ENCODE results near the gene RFESD.

GRCh38 chr5:95689680-95690079 lies 43.1 kb downstream of the RFESD start:
- TF ChIP-seq, protein P1, sequence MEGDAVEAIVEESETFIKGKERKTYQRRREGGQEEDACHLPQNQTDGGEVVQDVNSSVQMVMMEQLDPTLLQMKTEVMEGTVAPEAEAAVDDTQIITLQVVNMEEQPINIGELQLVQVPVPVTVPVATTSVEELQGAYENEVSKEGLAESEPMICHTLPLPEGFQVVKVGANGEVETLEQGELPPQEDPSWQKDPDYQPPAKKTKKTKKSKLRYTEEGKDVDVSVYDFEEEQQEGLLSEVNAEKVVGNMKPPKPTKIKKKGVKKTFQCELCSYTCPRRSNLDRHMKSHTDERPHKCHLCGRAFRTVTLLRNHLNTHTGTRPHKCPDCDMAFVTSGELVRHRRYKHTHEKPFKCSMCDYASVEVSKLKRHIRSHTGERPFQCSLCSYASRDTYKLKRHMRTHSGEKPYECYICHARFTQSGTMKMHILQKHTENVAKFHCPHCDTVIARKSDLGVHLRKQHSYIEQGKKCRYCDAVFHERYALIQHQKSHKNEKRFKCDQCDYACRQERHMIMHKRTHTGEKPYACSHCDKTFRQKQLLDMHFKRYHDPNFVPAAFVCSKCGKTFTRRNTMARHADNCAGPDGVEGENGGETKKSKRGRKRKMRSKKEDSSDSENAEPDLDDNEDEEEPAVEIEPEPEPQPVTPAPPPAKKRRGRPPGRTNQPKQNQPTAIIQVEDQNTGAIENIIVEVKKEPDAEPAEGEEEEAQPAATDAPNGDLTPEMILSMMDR (IDR thresholded peaks at IDR 0.05): no peak
- TF ChIP-seq POLR2A (IDR thresholded peaks at IDR 0.05): no peak
